Cortex of kidney (tissue), 1 donor: ENCODE data around the gene ZBED6.

Experiments used
- DNase-seq: peaks from one replicate; lab custom pipeline; 2025; lab: John Stamatoyannopoulos, UW

The ZBED6 gene

GRCh38 chr1:203840208-203840808 lies 44.9 kb downstream of the ZBED6 start:
- DNase-seq: no peak

- no peak for DNase-seq
Measured at GRCh38 chr1:203842559-203842876, 47.1 kb downstream of the ZBED6 start.

GRCh38 chr1:203843435-203843834 lies 48.0 kb downstream of the ZBED6 start:
- no peak for DNase-seq
